HEK293 (cell line): ENCODE measurements around the gene TLE2.

Experiments
- CTCF ChIA-PET: fragments of 350-600 bp; formaldehyde crosslinking; extraction: SDS; loops from one replicate; lab custom pipeline; 2021; ENCODE audit warnings: antibody characterized with exemption; lab: Yijun Ruan, JAX
- POLR2A ChIA-PET: fragments of 300-600 bp; formaldehyde crosslinking; extraction: SDS; loops from one replicate; lab custom pipeline; 2020; ENCODE audit warnings: antibody characterized with exemption, inconsistent platforms; lab: Yijun Ruan, JAX
- H3K27ac ChIP-seq: fragments of 200-500 bp; sonication (Bioruptor generic); 2 replicates; pipeline ENCODE4 v1.5.1; 2014; ENCODE audit warnings: low read depth, low read length, control low read depth, inconsistent platforms; ENCODE audit errors: extremely low read depth
- H3K36me3 ChIP-seq, 2 experiments: fragments of 200-500 bp in 1 of 2; sonication (Bioruptor generic) in 1 of 2; 1 replicate in 1 of 2; 2 replicates in 1 of 2; pipeline ENCODE4 v1.5.1; 2014 to 2017; ENCODE audit warnings: inconsistent platforms in 2 of 2, low read length in 2 of 2; ENCODE audit not compliant: control insufficient read depth in 2 of 2, insufficient read depth in 1 of 2
- H3K4me1 ChIP-seq: fragments of 200-500 bp; sonication (Bioruptor generic); 2 replicates; pipeline ENCODE4 v1.5.1; 2014; ENCODE audit warnings: mild to moderate bottlenecking, low read length, inconsistent platforms; ENCODE audit not compliant: control insufficient read depth, insufficient read depth
- H3K4me3 ChIP-seq: 2 replicates; pipeline ENCODE4 v1.5.1; 2011; ENCODE audit warnings: low read depth, mild to moderate bottlenecking, control low read depth, low read length, moderate library complexity
- H3K9me3 ChIP-seq: fragments of 200-500 bp; sonication (Bioruptor generic); 2 replicates; pipeline ENCODE4 v1.5.1; 2014; ENCODE audit warnings: low read depth, low read length, inconsistent platforms; ENCODE audit not compliant: control insufficient read depth, insufficient read depth
- EGR2 ChIP-seq: fragments of 450-650 bp; formaldehyde crosslinking; IDR thresholded peaks from 2 replicates; pipeline ENCODE4 v1.5.1; 2016; ENCODE audit warnings: low read depth, missing biosample characterization, missing genetic modification characterization
- GLIS1 ChIP-seq: fragments of 450-650 bp; formaldehyde crosslinking; IDR thresholded peaks from 2 replicates; pipeline ENCODE4 v1.5.1; 2016; ENCODE audit warnings: missing biosample characterization, missing genetic modification characterization
- IKZF3 ChIP-seq: fragments of 450-650 bp; IDR thresholded peaks from 2 replicates; pipeline ENCODE4 v1.5.0; 2018; ENCODE audit warnings: missing biosample characterization, mild to moderate bottlenecking, missing genetic modification characterization, moderate library complexity
- MZF1 ChIP-seq: fragments of 450-650 bp; formaldehyde crosslinking; IDR thresholded peaks from 2 replicates; pipeline ENCODE4 v1.5.1; 2017; ENCODE audit warnings: missing biosample characterization, missing genetic modification characterization, borderline replicate concordance
- PRDM10 ChIP-seq: fragments of 450-650 bp; formaldehyde crosslinking; IDR thresholded peaks from 2 replicates; pipeline ENCODE4 v1.5.1; 2016; ENCODE audit warnings: missing biosample characterization, missing genetic modification characterization
- YY1 ChIP-seq: fragments of 450-650 bp; formaldehyde crosslinking; IDR thresholded peaks from 2 replicates; pipeline ENCODE4 v1.5.1; 2018; ENCODE audit warnings: missing biosample characterization, missing genetic modification characterization
- ZBTB11 ChIP-seq: fragments of 450-650 bp; formaldehyde crosslinking; conservative IDR thresholded peaks from 2 replicates; pipeline ENCODE4 v1.5.1; 2016; ENCODE audit warnings: low read depth, missing biosample characterization, missing genetic modification characterization
- ZBTB17 ChIP-seq: fragments of 450-650 bp; formaldehyde crosslinking; IDR thresholded peaks from 2 replicates; pipeline ENCODE4 v1.5.1; 2016; ENCODE audit warnings: missing biosample characterization, missing genetic modification characterization
- ZBTB20 ChIP-seq: fragments of 450-650 bp; formaldehyde crosslinking; IDR thresholded peaks from 2 replicates; pipeline ENCODE4 v1.5.1; 2016; ENCODE audit warnings: missing biosample characterization, missing genetic modification characterization
- ZBTB26 ChIP-seq: fragments of 450-650 bp; formaldehyde crosslinking; optimal IDR thresholded peaks from 2 replicates; pipeline ENCODE3; 2016; ENCODE audit warnings: missing biosample characterization, mild to moderate bottlenecking, missing genetic modification characterization
- ZBTB48 ChIP-seq: fragments of 450-650 bp; formaldehyde crosslinking; IDR thresholded peaks from 2 replicates; pipeline ENCODE4 v1.5.1; 2016; ENCODE audit warnings: missing biosample characterization, missing genetic modification characterization
- ZFP69B ChIP-seq: fragments of 450-650 bp; formaldehyde crosslinking; IDR thresholded peaks from 2 replicates; pipeline ENCODE4 v1.5.1; 2016; ENCODE audit warnings: missing biosample characterization, missing genetic modification characterization
- ZNF157 ChIP-seq: fragments of 450-650 bp; formaldehyde crosslinking; IDR thresholded peaks from 2 replicates; pipeline ENCODE4 v1.5.1; 2016; ENCODE audit warnings: missing biosample characterization, missing genetic modification characterization
- ZNF221 ChIP-seq: fragments of 450-650 bp; formaldehyde crosslinking; IDR thresholded peaks from 2 replicates; pipeline ENCODE4 v1.5.1; 2017; ENCODE audit warnings: missing biosample characterization, missing genetic modification characterization, borderline replicate concordance
- ZNF280C ChIP-seq: fragments of 450-650 bp; formaldehyde crosslinking; IDR thresholded peaks from 2 replicates; pipeline ENCODE4 v1.5.1; 2016; ENCODE audit warnings: missing biosample characterization, missing genetic modification characterization
- ZNF335 ChIP-seq: fragments of 450-650 bp; formaldehyde crosslinking; conservative IDR thresholded peaks from 2 replicates; pipeline ENCODE4 v1.5.1; 2016; ENCODE audit warnings: missing biosample characterization, missing genetic modification characterization
- ZNF391 ChIP-seq: fragments of 450-650 bp; formaldehyde crosslinking; IDR thresholded peaks from 2 replicates; pipeline ENCODE4 v1.5.1; 2016; ENCODE audit warnings: low read depth, missing biosample characterization, missing genetic modification characterization, borderline replicate concordance
- ZNF521 ChIP-seq: fragments of 450-650 bp; formaldehyde crosslinking; IDR thresholded peaks from 2 replicates; pipeline ENCODE4 v1.5.1; 2017; ENCODE audit warnings: missing biosample characterization, mild to moderate bottlenecking, missing genetic modification characterization
- ZNF571 ChIP-seq: fragments of 450-650 bp; formaldehyde crosslinking; IDR thresholded peaks from 2 replicates; pipeline ENCODE4 v1.5.0; 2017; ENCODE audit warnings: missing biosample characterization, missing genetic modification characterization
- ZNF626 ChIP-seq: fragments of 450-650 bp; sonication (Bioruptor Pico); formaldehyde crosslinking; IDR thresholded peaks from 2 replicates; pipeline ENCODE4 v1.5.1; 2018; ENCODE audit warnings: missing biosample characterization, missing genetic modification characterization, inconsistent platforms
- ZNF639 ChIP-seq: fragments of 450-650 bp; formaldehyde crosslinking; IDR thresholded peaks from 2 replicates; pipeline ENCODE4 v1.5.1; 2016; ENCODE audit warnings: missing biosample characterization, missing genetic modification characterization
- ZNF837 ChIP-seq: fragments of 450-650 bp; formaldehyde crosslinking; IDR thresholded peaks from 2 replicates; pipeline ENCODE4 v1.5.1; 2016; ENCODE audit warnings: missing biosample characterization, missing genetic modification characterization

Gene TLE2

GRCh38 chr19:3034656-3035541 is 5.8 kb upstream of the TLE2 start:
- peak overlapping the region; percentile 58; the same call in 1 of the 2 replicates for H3K27ac ChIP-seq
- TF ChIP-seq PRDM10 (tag by site-specific recombination) = no peak
- no peak for TF ChIP-seq ZNF221 (tag by site-specific recombination)
- peak; percentile 67 for TF ChIP-seq ZBTB17 (tag by site-specific recombination)
- TF ChIP-seq ZNF280C (tag by site-specific recombination) = no peak
- TF ChIP-seq MZF1 = peak; percentile 54
- TF ChIP-seq ZFP69B = 0 out of 2 replicates have a peak, but pooled peaks have one; percentile 11
- no peak for TF ChIP-seq ZNF157 (tag by site-specific recombination)
- TF ChIP-seq GLIS1 = peak; percentile 59
- no peak; the same call in 1 of the 2 replicates for TF ChIP-seq ZNF391
- no peak for TF ChIP-seq ZNF521 (tag by site-specific recombination)
- TF ChIP-seq EGR2 (tag by site-specific recombination) = 0 out of 2 replicates have a peak, but pooled peaks have one; percentile 20
- peak; percentile 51; the same call in 1 of the 2 replicates for TF ChIP-seq ZBTB20
- no peak for TF ChIP-seq YY1 (tag by site-specific recombination)
- TF ChIP-seq ZBTB11 (tag by site-specific recombination) = peak; percentile 49
- no peak for TF ChIP-seq ZNF571
- peak; percentile 33 for TF ChIP-seq ZNF335
- no peak for TF ChIP-seq ZNF837 (tag by site-specific recombination)
- no peak for TF ChIP-seq ZNF626 (tag by site-specific recombination)
- no peak for TF ChIP-seq ZNF639
- TF ChIP-seq ZBTB48 (tag by site-specific recombination) = peak; percentile 64
- no peak for TF ChIP-seq ZBTB26 (tag by site-specific recombination)
- TF ChIP-seq IKZF3 (tag by site-specific recombination) = 0 out of 2 replicates have a peak, but pooled peaks have one; percentile 34

More at GRCh38 chr19:3034656-3035541, 5.8 kb upstream of the TLE2 start:
- ChIA-PET POLR2A (interaction anchor here (0.6 to 3.8 kb wide), 18 partner anchors 10 to 559 kb away, joined by 3 to 37 read pairs (median 7); partner anchors contain the start of genes GADD45B, TLE5 and TLE6), CTCF (interaction anchor here (0.6 to 2.7 kb wide), 7 partner anchors 18 to 1299 kb away, joined by 3 to 23 read pairs (median 5); no protein-coding TSS in a partner anchor)
- peaks cover 8% of the 10 kb centered on the region; the same call in 1 of the 2 replicates for H3K4me1 ChIP-seq
- H3K9me3 ChIP-seq = no peaks in the 10 kb centered on the region
- H3K36me3 ChIP-seq = no peaks in the 10 kb centered on the region
- H3K4me3 ChIP-seq = peak overlapping the region; percentile 37
